Adrenal gland (tissue), 5 donors: ENCODE results near the gene DUSP18.

Source experiments
- CTCF ChIP-seq, 6 experiments: fragments of 450-650 bp in 4 of 6; fragments of 200-600 bp in 2 of 6; sonication (generic) in 1 of 6; IDR thresholded peaks; 1 replicate in 5 of 6; 2 replicates in 1 of 6; pipeline versions ENCODE4 v1.5.1 to v1.8.0; 2016 to 2021; ENCODE audit warnings: antibody characterized with exemption in 6 of 6, mild to moderate bottlenecking in 2 of 6, moderate library complexity in 1 of 6
- POLR2A ChIP-seq, 2 donors: fragments of 450-650 bp; IDR thresholded peaks; one replicate each; pipeline ENCODE4 v1.6.1; 2017; ENCODE audit warnings: antibody characterized with exemption in 2 of 2, mild to moderate bottlenecking in 2 of 2, moderate library complexity in 1 of 2
- donor health status: DM: no; HTN: no; CAD: no.

- TF ChIP-seq CTCF (IDR thresholded peaks at IDR 0.05): no peak
- TF ChIP-seq POLR2A (IDR thresholded peaks at IDR 0.05): no peak
Observed at GRCh38 chr22:30655532-30655931, 12.1 kb downstream of the DUSP18 start.
